CD1c-positive myeloid dendritic cell (primary cell): ENCODE results near the gene SIGLEC1.

Source experiments
- DNase-seq: peaks from one replicate; pipeline ENCODE4 v3.0.0-alpha.2; 2016; ENCODE audit errors: extremely low spot score

The SIGLEC1 gene

DNA sequence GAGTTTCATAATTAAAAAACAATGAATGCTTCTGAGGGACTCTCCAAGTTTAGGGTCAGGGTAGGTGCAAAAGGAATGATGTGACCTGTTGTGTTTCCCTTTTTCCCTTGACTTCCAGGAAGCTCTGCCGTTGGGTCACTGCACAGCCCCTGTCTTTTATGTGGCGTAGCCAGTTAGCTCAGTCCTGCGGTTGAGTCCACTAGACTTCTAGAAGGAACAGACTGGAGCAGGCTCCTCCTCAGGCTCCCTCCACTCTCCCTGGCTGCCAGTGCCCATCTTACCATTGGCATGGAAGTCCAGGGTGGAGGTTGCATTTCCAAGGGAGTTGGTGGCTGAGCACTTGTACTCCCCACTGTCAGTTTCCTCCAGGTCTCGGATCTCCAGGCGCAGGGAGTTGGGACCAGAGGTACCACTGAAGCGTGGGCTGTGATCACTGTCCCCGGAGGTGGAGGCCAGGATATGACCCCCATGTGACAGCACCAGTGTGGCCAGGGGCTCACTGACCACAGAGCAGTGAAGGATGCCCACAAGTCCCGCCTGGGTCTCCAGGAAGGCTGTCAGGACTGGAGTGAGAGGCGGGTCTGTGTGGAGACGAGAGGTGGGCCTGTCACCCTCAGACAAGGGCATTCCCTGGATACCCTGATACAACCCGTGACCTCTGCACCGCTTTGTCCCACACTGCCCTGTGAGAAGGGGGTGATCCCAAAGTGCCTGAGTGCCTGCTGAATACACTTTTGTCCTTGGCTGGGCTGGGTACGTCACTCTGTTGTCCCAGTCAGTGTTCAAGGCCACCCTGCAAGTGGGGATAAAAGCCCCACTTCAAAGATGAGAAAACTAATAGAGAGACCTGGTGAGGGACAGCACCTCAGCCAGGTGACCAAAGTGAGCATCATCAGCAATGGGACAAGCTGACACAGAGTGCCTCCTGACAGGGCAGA, 11.1 kb downstream of the SIGLEC1 start:
- DNase-seq: no peak

GRCh38 chr20:3699037-3699436, 13.4 kb downstream of the SIGLEC1 start:
- no peak for DNase-seq

DNA sequence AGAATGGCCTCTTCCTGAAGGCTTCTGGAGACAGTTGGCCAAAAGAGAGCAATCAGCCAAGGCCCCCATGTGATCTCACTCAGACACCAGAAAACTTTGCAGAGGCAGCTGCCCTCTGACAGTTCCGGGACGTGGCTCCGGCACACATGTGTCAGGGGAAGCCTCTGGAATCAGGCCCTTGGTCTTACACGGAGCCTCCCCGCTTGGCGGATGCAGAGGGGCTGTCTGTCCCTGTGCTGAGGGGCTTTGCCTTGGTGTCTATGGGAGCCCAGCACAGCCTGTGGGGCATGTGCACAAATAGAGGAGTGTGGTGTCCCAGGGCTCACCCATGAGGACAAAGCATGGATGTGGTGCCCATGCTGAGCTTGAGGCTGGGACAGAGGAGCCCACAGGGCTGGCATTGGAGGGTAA, 13.8 kb downstream of the SIGLEC1 start:
- DNase-seq: no peak

- no peak for DNase-seq
These were observed 14.7 kb downstream of the SIGLEC1 start for GRCh38 chr20:3697588-3698305.

GRCh38 chr20:3696745-3697587, 15.4 kb downstream of the SIGLEC1 start:
- DNase-seq: no peak

- peak; percentile 32 for DNase-seq
These were observed 16.2 kb downstream of the SIGLEC1 start for GRCh38 chr20:3696200-3696599.

GRCh38 chr20:3694864-3695263, 17.5 kb downstream of the SIGLEC1 start:
- no peak for DNase-seq

GRCh38 chr20:3693376-3693775, 19.0 kb downstream of the SIGLEC1 start:
- DNase-seq: no peak

GRCh38 chr20:3692706-3693294, 19.6 kb downstream of the SIGLEC1 start:
- DNase-seq: no peak

DNA sequence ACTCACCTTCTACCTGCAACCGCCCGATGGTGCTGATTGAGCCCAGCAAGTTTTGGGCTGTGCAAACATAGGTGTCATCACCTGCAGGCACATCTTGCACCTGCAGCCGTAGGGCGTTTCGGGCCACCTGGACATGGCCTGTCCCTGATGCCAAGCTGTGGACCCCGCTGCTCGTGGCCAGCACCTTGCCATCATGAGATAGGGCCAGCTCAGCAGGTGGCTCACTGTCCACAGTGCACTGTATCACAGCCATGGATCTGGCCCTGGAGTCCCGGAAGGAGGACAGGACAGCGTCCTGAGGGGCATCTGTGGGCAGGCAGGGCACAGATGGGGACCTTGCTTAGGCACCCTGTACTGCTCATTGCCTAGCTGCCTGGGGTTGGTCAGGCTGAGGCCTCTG, 20.5 kb downstream of the SIGLEC1 start:
- no peak for DNase-seq

- no peak for DNase-seq
These were observed 21.1 kb downstream of the SIGLEC1 start for GRCh38 chr20:3691306-3691705.

- no peak for DNase-seq
These were observed 22.0 kb downstream of the SIGLEC1 start for GRCh38 chr20:3690413-3690812.

DNA sequence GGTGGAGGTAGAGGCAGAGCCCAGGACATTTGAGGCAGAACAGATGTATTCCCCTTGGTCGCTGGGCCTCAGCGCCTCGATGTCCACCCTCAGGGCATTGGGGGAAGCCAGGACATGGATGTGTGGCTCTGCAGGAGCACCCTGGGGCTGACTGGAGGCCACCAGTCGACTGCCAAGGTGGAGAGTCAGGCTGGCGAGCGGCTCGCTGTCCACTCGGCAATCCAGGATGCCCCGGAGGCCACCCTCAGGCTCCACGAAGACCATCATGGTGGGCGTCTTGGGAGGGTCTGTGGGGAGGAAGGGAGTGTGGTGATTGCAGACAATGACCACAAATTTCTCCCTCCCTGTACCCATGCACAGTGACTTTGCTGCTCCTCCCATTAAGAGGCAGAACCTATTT, 22.4 kb downstream of the SIGLEC1 start:
- no peak for DNase-seq

- DNase-seq: peak; percentile 30
These were observed 24.7 kb downstream of the SIGLEC1 start for GRCh38 chr20:3687655-3688054.

DNA sequence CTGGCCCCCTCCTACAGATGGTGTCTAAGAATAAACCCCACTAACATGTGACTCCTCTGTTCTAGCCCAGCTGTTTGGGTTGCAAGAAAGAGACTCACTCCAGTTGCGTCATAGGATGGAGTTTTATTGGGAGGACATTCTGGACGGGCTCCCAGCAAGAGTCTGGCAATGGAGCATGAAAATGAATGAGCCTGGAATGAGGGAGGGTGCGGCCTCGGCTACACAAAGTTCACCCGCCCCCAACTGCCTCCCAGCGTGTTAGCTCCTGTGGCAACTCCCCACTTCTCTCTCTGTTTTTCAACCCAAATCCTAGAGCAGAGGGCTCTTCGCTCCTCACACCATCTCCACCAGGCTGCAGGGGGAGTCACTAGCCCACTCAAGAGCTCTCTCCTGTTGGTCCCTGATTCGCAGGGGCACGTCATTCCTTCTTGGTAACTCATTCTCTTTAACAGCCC, 25.5 kb downstream of the SIGLEC1 start:
- no peak for DNase-seq

GRCh38 chr20:3686421-3686820, 26.0 kb downstream of the SIGLEC1 start:
- DNase-seq: no peak

DNA sequence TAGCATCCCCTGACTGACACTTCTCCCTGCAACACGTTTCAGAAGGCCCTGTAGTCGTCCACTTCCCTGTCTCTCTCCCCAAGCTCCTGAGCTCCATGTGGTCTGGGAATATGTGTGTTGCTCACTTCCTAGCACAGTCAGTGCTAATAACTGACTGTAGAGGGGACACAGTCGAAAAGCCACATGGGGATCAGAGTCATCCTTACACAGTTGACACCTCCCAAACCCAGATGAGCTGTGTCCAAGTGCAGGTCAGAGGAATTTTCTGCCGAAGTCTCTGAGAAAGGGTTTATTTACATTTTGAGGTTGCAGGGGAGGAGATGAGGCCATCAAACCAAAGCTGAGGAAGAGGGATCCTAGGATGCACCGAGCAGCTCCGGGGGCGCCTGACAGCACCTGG, 27.1 kb downstream of the SIGLEC1 start:
- DNase-seq: no peak

GRCh38 chr20:3681931-3682781, 30.2 kb downstream of the SIGLEC1 start, which contains the start of gene ADAM33:
TSS of gene ADAM33 (minus strand) at chr20:3682010. CDS start at chr20:3682004, 6 bp downstream.
- no peak for DNase-seq

DNA sequence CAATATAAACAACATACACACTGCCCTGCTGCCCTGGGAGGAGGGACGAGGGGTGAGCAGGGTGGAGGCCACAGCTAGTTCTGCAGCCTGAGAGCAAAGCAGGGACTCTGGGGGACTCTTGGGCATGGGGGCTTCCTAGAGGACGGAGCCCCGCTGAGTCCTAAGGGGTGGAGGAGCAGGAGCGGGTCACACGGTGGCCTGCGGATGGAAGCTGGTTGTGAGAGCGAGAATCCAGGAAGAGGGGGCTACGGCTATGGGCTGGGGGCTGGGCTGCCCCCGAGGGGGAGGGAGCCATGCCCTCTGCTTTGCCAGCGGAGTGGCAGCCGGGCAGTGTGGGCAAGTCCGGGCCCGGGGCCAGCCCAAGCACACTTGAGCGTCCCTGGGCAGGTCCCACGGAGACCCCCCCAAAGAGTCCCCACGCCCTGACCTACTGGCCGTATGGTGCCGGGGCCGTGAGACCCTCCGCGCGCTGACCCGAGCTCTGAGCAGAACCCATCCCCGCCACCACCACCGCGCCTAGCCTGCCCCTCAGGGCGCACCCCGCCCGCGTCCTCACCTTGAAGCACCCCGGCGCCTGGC, 31.0 kb downstream of the SIGLEC1 start:
- DNase-seq: no peak

DNA sequence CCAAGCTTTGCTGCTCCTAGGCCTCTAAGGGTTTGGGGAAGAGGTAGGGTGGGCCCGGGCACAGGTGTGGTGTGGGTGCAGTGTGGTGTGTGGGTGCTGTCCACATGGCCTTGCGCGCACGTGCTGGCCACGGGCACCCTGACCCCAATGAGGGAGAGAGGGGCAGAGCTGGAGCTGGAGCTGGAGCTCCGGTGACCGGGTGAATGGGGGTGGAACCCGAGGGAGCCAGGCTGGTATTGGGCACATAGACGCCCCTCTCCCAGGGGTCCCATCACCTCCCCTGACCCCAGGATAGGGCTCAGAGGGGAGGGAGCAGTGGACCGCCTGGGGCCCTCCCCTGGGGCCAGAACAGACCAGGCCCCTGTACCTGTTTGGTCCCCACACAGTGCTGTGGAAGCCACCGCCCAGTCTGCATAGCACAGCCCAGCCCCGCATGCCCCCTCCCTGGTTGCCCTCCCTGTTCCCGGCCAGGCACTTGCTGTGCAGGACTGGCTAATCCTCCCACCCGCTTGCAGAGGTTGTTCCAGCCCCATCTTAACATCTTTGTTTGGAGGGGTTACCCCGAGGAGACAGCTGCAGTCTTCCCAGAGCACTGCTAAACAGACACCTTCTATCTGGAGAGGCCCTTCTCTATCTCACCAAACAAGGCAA, 31.6 kb downstream of the SIGLEC1 start:
- no peak for DNase-seq
